HepG2 (cell line): ENCODE results near the gene FAM111A. TPM values are rescaled to one million over a fixed set of nuclear protein-coding genes. Genes with fewer than 3 reads are reported as not detected.

Experiments used
- CCDC6 ChIP-seq: sonication (generic); formaldehyde crosslinking; IDR thresholded peaks from 2 replicates; pipeline ENCODE4 v1.8.1; 2022; ENCODE audit warnings: mild to moderate bottlenecking, missing genetic modification reagents, moderate library complexity
- CENPT ChIP-seq: sonication (generic); formaldehyde crosslinking; IDR thresholded peaks from 2 replicates; pipeline ENCODE4 v1.8.0; 2022; ENCODE audit warnings: low read depth, mild to moderate bottlenecking, moderate library complexity, missing genetic modification reagents
- FOSL2 ChIP-seq: sonication (generic); formaldehyde crosslinking; IDR thresholded peaks from 2 replicates; pipeline ENCODE4 v1.4.0; 2020; ENCODE audit warnings: missing genetic modification reagents
- FOXC1 ChIP-seq: sonication (generic); formaldehyde crosslinking; IDR thresholded peaks from 2 replicates; pipeline ENCODE4 v1.8.0; 2022; ENCODE audit warnings: mild to moderate bottlenecking, missing genetic modification reagents, borderline replicate concordance
- GABPA ChIP-seq, 2 experiments: IDR thresholded peaks; 2 replicates each; pipeline ENCODE4 v1.6.1; 2011 to 2016; ENCODE audit warnings: low read depth in 2 of 2, low read length in 1 of 2, missing biosample characterization in 1 of 2, missing genetic modification characterization in 1 of 2
- GFI1 ChIP-seq: sonication (generic); formaldehyde crosslinking; IDR thresholded peaks from 2 replicates; pipeline ENCODE4 v1.5.0; 2020; ENCODE audit warnings: missing genetic modification reagents, mild to moderate bottlenecking, borderline replicate concordance
- MEIS2 ChIP-seq: sonication (generic); formaldehyde crosslinking; IDR thresholded peaks from 2 replicates; pipeline ENCODE4 v1.9.0; 2021; ENCODE audit warnings: mild to moderate bottlenecking, missing genetic modification reagents
- NAIF1 ChIP-seq: sonication (generic); formaldehyde crosslinking; IDR thresholded peaks from 2 replicates; pipeline ENCODE4 v1.5.0; 2020; ENCODE audit warnings: mild to moderate bottlenecking, missing genetic modification reagents, borderline replicate concordance
- PITX1 ChIP-seq: sonication (generic); formaldehyde crosslinking; IDR thresholded peaks from 2 replicates; pipeline ENCODE4 v1.5.1; 2020; ENCODE audit warnings: mild to moderate bottlenecking, missing genetic modification reagents
- SRY ChIP-seq: sonication (generic); formaldehyde crosslinking; IDR thresholded peaks from 2 replicates; pipeline ENCODE4 v1.8.0; 2022; ENCODE audit warnings: mild to moderate bottlenecking, missing genetic modification reagents
- ZFP36 ChIP-seq: fragments of 150-350 bp; IDR thresholded peaks from 2 replicates; pipeline ENCODE4 v1.6.1; 2018; ENCODE audit warnings: borderline replicate concordance, low read length, low read depth; ENCODE audit not compliant: partially characterized antibody
- ZNF484 ChIP-seq: sonication (generic); formaldehyde crosslinking; IDR thresholded peaks from 2 replicates; pipeline ENCODE4 v1.5.1; 2020; ENCODE audit warnings: mild to moderate bottlenecking, low read depth, missing genetic modification reagents, borderline replicate concordance
- ZNF782 ChIP-seq: sonication (generic); formaldehyde crosslinking; IDR thresholded peaks from 2 replicates; pipeline ENCODE4 v1.4.0; 2020; ENCODE audit warnings: missing genetic modification reagents, mild to moderate bottlenecking, borderline replicate concordance
- ZSCAN22 ChIP-seq: sonication (generic); formaldehyde crosslinking; IDR thresholded peaks from 2 replicates; pipeline ENCODE4 v1.4.0; 2020; ENCODE audit warnings: mild to moderate bottlenecking, missing genetic modification reagents
- polyA plus RNA-seq, 8 experiments: library from polyadenylated mRNA; depleted of rRNA in 3 of 8; stranded (reverse) in 7 of 8; unstranded in 1 of 8; fragments of >200 nt; fragmentation: Illumina TruSeq in 4 of 8; extraction: Trizol in 4 of 8; gene quantifications; 2 replicates each; pipeline versions ENCODE4 v1.2.1 to v1.2.3, GENCODE V29; 2011 to 2016; ENCODE audit warnings: low read depth in 4 of 8, missing spikeins in 1 of 8, mixed read lengths in 1 of 8; ENCODE audit not compliant: insufficient read depth in 1 of 8
- total RNA-seq, 5 experiments: library from RNA; depleted of rRNA; stranded (reverse); fragments of >200 nt; fragmentation: Illumina TruSeq; extraction: Trizol; gene quantifications; 2 replicates each; pipeline ENCODE4 v1.2.3, GENCODE V29; 2016; ENCODE audit warnings: low read depth in 1 of 5
- TF ChIP-seq, protein P1 (sequence below): sonication (generic); formaldehyde crosslinking; IDR thresholded peaks from 2 replicates; pipeline ENCODE4 v1.5.1; 2020; ENCODE audit warnings: mild to moderate bottlenecking, missing genetic modification reagents, moderate library complexity
- TF ChIP-seq, protein P2 (sequence below): sonication (generic); formaldehyde crosslinking; IDR thresholded peaks from 2 replicates; pipeline ENCODE4 v1.5.0; 2020; ENCODE audit warnings: missing genetic modification reagents
- TF ChIP-seq, protein P3 (sequence below): IDR thresholded peaks from 2 replicates; pipeline ENCODE4 v1.6.1; 2016; ENCODE audit warnings: missing biosample characterization, missing genetic modification reagents, low read depth
- TF ChIP-seq, protein P4 (sequence below): sonication (generic); formaldehyde crosslinking; IDR thresholded peaks from 2 replicates; pipeline ENCODE4 v1.5.0; 2020; ENCODE audit warnings: mild to moderate bottlenecking, missing genetic modification reagents
- TF ChIP-seq, protein P5 (sequence below): sonication (generic); formaldehyde crosslinking; IDR thresholded peaks from 2 replicates; pipeline ENCODE4 v1.8.1; 2023; ENCODE audit warnings: missing genetic modification reagents, inconsistent platforms, borderline replicate concordance

Gene FAM111A
- total and polyA plus RNA-seq, 2 of the 13 experiments (the other 11 are each of a cell fraction or from before 2014, with no cell fraction given), result 3.2 to 13.5 TPM

DNA sequence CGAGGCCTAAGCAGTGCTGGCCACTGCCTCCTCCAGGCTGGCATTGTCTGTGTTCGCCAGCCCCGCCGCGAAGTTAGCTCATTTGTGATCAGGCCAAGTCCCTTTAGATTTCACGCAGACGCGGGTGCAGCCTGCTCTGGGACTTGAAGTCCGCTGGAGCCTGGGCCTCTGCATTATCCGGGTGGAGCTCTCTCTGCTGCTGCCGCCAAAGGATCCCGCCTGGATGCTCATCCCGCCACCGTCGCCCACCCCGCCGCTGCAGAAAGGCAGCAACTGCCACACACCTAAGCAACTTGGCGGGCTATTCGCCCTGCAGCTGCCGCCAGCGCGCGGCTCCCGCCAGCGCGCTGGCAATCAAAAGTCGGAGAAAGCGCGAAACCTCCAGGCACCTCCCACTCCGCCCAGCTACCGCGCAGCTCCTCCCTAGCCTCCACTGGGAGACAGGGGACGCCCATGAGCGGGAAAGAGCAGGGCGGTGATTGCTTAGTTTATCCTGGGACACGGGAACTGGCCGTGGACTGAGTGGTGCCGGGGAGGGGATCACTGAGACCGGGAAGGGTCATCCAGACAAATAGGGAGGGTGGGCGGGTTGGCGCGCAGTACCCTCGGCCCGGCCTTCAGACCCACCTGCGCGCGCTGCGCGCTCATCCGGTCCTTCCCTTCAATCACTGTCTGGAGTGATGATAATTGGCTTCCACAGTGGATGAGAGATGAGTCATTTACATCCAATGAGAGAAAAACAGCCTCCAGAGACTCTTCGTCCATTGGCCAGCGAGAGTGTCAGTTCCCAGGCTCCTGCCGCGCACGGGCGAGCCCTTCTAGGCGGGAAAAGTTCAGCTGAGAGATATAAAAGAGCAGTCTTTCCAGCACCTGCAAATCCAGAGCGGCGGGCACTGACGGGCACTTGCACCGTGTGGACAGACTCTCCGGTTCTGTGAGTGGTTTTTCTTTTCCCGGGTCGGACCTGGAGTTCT lies 36.0 kb upstream of the FAM111A start, which contains the start of gene FAM111B (continued):
- TF ChIP-seq, protein P1, sequence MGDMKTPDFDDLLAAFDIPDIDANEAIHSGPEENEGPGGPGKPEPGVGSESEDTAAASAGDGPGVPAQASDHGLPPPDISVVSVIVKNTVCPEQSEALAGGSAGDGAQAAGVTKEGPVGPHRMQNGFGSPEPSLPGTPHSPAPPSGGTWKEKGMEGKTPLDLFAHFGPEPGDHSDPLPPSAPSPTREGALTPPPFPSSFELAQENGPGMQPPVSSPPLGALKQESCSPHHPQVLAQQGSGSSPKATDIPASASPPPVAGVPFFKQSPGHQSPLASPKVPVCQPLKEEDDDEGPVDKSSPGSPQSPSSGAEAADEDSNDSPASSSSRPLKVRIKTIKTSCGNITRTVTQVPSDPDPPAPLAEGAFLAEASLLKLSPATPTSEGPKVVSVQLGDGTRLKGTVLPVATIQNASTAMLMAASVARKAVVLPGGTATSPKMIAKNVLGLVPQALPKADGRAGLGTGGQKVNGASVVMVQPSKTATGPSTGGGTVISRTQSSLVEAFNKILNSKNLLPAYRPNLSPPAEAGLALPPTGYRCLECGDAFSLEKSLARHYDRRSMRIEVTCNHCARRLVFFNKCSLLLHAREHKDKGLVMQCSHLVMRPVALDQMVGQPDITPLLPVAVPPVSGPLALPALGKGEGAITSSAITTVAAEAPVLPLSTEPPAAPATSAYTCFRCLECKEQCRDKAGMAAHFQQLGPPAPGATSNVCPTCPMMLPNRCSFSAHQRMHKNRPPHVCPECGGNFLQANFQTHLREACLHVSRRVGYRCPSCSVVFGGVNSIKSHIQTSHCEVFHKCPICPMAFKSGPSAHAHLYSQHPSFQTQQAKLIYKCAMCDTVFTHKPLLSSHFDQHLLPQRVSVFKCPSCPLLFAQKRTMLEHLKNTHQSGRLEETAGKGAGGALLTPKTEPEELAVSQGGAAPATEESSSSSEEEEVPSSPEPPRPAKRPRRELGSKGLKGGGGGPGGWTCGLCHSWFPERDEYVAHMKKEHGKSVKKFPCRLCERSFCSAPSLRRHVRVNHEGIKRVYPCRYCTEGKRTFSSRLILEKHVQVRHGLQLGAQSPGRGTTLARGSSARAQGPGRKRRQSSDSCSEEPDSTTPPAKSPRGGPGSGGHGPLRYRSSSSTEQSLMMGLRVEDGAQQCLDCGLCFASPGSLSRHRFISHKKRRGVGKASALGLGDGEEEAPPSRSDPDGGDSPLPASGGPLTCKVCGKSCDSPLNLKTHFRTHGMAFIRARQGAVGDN (CRISPR knock-in tag), result peak; percentile 58
- TF ChIP-seq ZNF782 (no peak), MEIS2 (CRISPR knock-in tag) (no peak), NAIF1 (CRISPR knock-in tag) (no peak), CCDC6 (CRISPR knock-in tag) (no peak), ZNF484 (no peak), ZSCAN22 (CRISPR knock-in tag) (no peak), GFI1 (peak; percentile 77), FOXC1 (no peak), GABPA (IDR thresholded peaks at IDR 0.05; ENCODE audit: low read depth, low read length) (no peak), GABPA (CRISPR knock-in tag; IDR thresholded peaks at IDR 0.05; ENCODE audit: low read depth) (peak; percentile 29; the same call in 1 of the 2 replicates), CENPT (CRISPR knock-in tag) (no peak), PITX1 (CRISPR knock-in tag) (no peak), SRY (CRISPR knock-in tag) (no peak), FOSL2 (peak; percentile 82), ZFP36 (no peak)
- TF ChIP-seq, protein P2, sequence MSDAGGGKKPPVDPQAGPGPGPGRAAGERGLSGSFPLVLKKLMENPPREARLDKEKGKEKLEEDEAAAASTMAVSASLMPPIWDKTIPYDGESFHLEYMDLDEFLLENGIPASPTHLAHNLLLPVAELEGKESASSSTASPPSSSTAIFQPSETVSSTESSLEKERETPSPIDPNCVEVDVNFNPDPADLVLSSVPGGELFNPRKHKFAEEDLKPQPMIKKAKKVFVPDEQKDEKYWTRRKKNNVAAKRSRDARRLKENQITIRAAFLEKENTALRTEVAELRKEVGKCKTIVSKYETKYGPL (CRISPR knock-in tag), result no peak
- TF ChIP-seq, protein P3, sequence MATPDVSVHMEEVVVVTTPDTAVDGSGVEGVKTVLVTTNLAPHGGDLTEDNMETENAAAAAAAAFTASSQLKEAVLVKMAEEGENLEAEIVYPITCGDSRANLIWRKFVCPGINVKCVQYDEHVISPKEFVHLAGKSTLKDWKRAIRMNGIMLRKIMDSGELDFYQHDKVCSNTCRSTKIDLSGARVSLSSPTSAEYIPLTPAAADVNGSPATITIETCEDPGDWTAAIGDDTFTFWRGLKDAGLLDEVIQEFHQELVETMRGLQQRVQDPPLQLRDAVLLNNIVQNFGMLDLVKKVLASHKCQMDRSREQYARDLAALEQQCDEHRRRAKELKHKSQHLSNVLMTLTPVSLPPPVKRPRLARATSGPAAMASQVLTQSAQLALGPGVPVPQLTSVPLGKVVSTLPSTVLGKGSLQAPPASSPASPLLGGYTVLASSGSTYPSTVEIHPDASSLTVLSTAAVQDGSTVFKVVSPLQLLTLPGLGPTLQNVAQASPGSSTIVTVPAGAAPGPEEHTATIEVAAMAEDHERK (CRISPR knock-in tag), result no peak
- TF ChIP-seq, protein P4, sequence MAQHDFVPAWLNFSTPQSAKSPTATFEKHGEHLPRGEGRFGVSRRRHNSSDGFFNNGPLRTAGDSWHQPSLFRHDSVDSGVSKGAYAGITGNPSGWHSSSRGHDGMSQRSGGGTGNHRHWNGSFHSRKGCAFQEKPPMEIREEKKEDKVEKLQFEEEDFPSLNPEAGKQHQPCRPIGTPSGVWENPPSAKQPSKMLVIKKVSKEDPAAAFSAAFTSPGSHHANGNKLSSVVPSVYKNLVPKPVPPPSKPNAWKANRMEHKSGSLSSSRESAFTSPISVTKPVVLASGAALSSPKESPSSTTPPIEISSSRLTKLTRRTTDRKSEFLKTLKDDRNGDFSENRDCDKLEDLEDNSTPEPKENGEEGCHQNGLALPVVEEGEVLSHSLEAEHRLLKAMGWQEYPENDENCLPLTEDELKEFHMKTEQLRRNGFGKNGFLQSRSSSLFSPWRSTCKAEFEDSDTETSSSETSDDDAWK (CRISPR knock-in tag), result no peak
- TF ChIP-seq, protein P5, sequence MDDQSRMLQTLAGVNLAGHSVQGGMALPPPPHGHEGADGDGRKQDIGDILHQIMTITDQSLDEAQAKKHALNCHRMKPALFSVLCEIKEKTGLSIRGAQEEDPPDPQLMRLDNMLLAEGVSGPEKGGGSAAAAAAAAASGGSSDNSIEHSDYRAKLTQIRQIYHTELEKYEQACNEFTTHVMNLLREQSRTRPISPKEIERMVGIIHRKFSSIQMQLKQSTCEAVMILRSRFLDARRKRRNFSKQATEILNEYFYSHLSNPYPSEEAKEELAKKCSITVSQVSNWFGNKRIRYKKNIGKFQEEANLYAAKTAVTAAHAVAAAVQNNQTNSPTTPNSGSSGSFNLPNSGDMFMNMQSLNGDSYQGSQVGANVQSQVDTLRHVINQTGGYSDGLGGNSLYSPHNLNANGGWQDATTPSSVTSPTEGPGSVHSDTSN, result no peak
